T follicular helper cell (primary cell): ENCODE measurements around the gene TNFRSF14.

ENCODE experiments used
- DNase-seq: peaks from one replicate; pipeline ENCODE4 v3.0.0-alpha.2; 2020; ENCODE audit warnings: low read depth

TNFRSF14 gene

DNA sequence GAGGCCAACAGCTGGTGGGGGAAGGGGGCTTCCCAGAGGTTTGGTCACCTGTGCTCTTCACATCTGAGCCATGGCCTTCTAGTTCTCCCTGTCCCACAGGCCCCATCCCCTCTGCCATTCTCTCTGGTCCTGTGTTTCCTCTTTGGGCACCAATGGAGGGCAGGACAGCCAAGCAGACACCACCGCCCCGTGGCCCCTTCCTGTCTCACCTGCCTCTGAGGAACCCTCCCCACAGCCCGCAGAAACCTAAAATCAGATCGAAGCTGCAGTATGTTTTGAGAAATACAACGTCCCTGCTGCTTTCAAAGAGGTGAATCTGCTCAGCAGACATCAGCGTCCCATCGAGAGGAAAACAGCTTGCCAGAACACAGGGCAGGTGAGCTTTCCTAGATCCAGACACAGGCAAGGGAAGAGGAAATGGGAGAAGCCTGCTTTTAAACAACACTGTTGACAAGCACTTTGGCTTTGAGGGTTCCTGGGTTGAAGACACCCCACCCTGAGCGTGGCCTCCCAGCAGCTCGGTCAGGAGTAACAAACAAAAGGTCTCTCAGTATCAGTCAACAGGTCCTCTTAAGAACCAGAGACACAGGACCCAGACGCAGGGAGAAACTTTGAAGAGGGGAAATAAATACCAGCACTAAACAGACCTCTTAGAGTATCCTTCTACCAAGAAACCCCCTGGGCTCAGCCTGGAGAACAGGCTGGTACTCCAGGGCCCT lies 32.1 kb upstream of the TNFRSF14 start:
- DNase-seq = peak; percentile 19

- no peak for DNase-seq
Observed at GRCh38 chr1:2525572-2525919, 30.6 kb upstream of the TNFRSF14 start.

- DNase-seq = peak; percentile 83
Observed at GRCh38 chr1:2525920-2526823, 30.0 kb upstream of the TNFRSF14 start, which contains the start of gene PANK4. Gene PANK4 (minus strand): TSS chr1:2526596. CDS start chr1:2526587, 9 bp downstream.

- no peak for DNase-seq
Observed at GRCh38 chr1:2526824-2527555, 29.2 kb upstream of the TNFRSF14 start.

GRCh38 chr1:2527556-2527860 lies 28.7 kb upstream of the TNFRSF14 start:
- DNase-seq = no peak

DNA sequence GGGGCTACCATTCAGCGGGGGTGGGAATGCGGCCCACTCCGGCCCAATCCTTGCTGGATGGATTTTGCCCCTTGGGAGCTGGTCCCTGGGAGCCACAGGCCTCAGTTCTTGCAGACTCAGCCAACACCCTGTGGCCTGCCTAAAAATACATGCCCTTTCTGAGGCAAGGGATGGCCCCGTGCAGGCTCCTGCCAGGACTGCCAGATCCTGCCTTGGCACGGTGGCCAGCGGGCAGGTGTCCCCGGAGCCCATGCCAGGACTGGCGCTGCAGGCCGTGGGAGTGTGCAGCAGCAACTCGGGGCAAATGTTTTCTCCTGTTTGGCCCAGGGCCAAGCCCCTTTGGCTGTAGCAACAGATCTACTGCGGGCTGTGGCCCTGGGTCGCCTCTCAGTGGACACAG lies 28.2 kb upstream of the TNFRSF14 start:
- DNase-seq = no peak

- no peak for DNase-seq
Observed at GRCh38 chr1:2528611-2528965, 27.6 kb upstream of the TNFRSF14 start.

GRCh38 chr1:2528966-2529783 lies 27.0 kb upstream of the TNFRSF14 start:
- DNase-seq = no peak

GRCh38 chr1:2529784-2530512 lies 26.2 kb upstream of the TNFRSF14 start, which contains the start of gene HES5:
Gene HES5 (minus strand): TSS chr1:2530263. CDS start chr1:2530164, 99 bp downstream.
- DNase-seq = no peak

DNA sequence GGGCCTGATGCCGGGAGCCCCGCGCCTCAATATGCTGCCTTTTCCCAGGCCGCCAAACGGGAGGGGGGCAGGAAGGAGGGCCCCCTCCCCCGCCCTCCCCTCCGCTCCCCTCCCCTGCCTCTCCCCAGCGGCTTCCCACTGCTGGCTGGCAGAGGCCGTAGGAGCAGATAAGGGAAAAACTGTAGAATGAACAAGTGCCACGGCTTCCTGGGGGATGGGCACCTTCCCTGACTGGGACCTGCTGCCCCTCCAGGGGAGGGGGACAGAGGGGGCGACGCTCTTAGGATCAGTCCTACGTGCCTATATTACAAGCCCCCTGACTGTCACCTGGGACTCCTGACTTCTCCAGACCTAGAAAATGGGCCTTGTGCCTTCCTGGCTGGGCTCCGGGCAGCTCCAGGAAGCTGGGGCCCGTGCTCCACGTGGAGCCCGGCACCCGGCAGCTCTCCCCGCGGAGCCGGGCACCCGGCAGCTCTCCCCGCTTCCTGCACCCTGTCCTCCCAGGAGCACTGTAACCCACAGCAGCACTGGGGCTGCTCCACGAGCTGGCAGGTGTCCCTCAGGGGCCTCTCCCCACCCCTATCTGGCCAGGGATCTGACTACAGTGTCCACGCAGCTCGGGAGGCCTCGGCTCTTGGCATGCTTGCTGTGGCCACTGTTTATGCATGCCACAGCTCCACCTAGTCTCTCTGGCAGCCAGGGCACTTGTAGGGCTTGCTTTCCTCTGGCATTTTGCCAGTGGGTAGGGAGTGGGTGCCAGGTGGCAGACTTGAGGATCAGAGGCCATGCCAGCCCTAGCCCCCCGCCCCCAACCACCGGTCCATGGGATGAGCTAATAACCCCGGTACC lies 25.4 kb upstream of the TNFRSF14 start:
- no peak for DNase-seq

DNA sequence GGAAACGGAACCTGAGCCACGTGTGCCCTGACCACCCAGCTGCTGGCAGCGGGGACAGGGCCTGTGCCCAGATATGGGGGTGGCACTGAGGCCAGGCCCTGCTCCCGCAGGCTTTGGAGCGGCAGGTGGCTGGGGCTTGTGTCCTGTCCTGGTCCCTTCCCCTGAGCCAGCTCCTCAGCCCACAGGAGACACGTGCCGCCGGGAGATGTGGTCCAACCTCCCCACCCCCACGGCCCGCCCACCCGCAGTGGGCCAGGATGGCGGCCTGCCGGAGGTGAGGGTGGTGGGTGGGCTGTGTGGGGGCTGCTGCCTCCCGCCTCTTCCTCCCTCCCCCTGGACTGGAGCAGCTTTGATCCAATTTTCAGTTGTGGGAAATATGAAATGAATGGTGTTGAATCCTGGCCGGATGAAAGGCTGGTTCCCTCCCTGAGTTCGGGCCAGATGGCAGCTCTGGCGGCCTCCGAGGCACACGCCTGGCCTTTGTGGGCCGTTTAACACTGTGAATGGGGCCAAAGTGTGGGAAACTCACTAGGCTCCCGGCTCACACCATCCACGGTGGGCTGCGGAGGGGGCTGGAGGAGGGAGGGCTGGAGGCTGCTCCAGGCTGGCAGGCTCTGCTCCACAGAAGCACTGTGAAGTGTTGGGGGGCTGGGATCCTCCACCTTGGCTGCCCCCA lies 23.5 kb upstream of the TNFRSF14 start:
- no peak for DNase-seq

DNA sequence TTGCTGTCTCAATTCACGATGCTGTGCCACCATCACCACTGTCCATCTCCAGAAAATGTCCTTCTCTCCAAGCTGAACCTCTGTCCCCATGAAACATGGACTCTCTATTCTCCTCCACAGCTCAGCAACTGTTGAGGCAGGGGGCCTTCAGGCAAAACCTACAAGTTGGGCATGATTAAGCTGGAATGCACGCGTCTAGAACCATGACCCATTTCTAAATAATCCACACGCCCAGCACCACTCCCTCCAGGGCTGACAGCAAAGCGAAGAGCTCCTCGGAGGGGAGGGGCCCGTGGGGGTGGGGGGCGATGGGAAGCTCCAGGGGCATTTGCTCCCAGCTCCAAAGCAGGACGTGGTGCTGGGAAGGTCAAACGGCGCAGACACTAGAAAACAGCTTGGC lies 22.8 kb upstream of the TNFRSF14 start:
- DNase-seq = no peak

- DNase-seq = no peak
Observed at GRCh38 chr1:2534315-2534686, 21.9 kb upstream of the TNFRSF14 start.

DNA sequence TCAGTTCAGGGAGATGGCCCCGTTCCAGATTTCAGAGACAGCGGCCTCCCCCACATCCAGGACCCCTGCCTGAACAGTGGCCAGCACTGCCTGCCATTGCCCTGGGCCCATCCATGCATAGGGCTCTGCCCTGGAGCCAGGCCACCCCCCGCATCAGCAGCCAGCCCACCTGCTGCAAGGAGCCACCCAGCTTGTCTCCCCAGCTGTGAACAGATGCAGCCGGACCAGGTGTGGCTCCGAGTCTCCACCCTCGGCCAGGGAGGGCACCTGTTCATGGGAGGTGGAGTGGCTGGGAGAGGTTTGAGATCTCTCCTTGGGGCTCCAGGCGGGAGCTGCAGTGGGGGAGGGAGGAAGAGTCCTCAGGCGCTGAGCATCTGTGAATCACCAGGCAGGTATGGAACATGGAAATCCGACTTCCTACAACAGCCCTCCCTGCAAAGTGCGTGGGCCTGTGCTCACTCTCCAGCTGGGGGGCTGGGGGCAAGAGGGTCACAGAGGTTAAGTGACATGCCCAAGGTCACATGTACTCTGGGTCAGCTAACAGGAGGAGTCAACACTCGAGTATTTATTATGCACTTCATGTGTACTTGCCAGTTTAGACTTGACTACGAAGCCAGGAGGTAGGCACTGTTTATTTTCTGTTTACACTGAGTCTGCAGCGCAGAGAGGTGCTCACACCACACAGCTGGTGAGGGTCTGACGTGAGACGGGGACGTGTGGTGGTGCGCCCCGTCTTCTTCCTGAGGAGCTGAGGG lies 21.3 kb upstream of the TNFRSF14 start:
- no peak for DNase-seq

- no peak for DNase-seq
Observed at GRCh38 chr1:2535455-2535854, 20.7 kb upstream of the TNFRSF14 start.

DNA sequence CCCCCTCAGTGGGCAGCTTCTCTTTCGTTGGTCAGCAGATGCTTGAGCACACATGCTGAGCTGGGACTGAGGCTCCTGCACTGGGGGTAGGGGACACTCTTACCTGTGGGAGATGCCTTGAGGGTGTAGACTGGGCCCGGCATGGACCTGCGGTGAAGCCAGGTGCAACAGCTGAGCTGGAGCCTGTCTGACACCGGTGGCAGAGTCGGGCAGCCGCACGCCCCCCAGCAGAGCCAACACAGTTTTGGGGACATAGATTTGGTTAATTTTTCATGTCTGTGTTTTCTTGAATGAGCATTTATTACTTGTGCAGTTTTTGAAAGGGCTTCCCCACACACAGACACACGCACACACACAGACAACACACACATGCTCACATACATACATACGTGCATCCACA lies 20.2 kb upstream of the TNFRSF14 start:
- DNase-seq = no peak

- no peak for DNase-seq
Observed at GRCh38 chr1:2537784-2538115, 18.4 kb upstream of the TNFRSF14 start.

GRCh38 chr1:2538376-2538775 lies 17.8 kb upstream of the TNFRSF14 start:
- DNase-seq = no peak

DNA sequence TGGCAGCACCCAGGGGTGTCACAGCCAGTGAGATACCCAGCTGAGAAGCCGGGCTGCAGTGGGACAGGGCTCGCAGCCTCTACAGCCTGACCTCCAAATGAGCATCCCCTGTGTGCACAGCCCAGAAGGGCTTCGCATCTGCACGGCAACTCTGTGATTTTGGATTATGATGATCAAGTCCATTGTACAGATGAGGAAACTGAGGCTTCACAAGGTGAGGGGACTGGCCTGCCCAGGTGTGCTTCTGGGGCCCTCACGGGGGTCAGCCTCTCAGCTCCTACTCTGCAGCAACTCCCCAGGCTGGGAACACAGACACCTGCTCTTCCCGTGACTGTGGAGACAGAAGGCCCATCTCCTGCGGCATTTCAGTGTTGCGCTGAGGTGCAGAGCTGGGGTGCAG lies 17.3 kb upstream of the TNFRSF14 start:
- DNase-seq = no peak
